Neuronal stem cell (in vitro differentiated cells): Measurements from ENCODE around the gene SMC3.

ENCODE experiments used
- DNase-seq: peaks from one replicate; pipeline ENCODE4 v3.0.0-alpha.2; 2013; ENCODE audit warnings: low spot score
- H2AFZ ChIP-seq: one replicate; pipeline ENCODE4 v1.6.1; 2013; ENCODE audit warnings: mild to moderate bottlenecking, low read length, inconsistent platforms
- H2AK5ac ChIP-seq: 2 replicates; pipeline ENCODE4 v1.6.1; 2013; ENCODE audit warnings: low read depth, mild to moderate bottlenecking, inconsistent platforms, low read length, moderate library complexity, mixed read lengths
- H2BK120ac ChIP-seq: 2 replicates; pipeline ENCODE4 v1.6.1; 2013; ENCODE audit warnings: low read depth, mild to moderate bottlenecking, inconsistent platforms, low read length, moderate library complexity, mixed read lengths
- H2BK12ac ChIP-seq: one replicate; pipeline ENCODE4 v1.6.1; 2013; ENCODE audit warnings: low read length, inconsistent platforms
- H2BK15ac ChIP-seq: 2 replicates; pipeline ENCODE4 v1.6.1; 2013; ENCODE audit warnings: mild to moderate bottlenecking, low read length, inconsistent platforms, mixed read lengths
- H2BK5ac ChIP-seq: one replicate; pipeline ENCODE4 v1.6.1; 2013; ENCODE audit warnings: inconsistent platforms, mild to moderate bottlenecking, low read length, moderate library complexity
- H3K14ac ChIP-seq: one replicate; pipeline ENCODE4 v1.6.1; 2013; ENCODE audit warnings: low read length, inconsistent platforms
- H3K18ac ChIP-seq: 2 replicates; pipeline ENCODE4 v1.6.1; 2013; ENCODE audit warnings: low read length, inconsistent platforms
- H3K23ac ChIP-seq: 2 replicates; pipeline ENCODE4 v1.6.1; 2013; ENCODE audit warnings: low read depth, mild to moderate bottlenecking, mixed read lengths, low read length, inconsistent platforms; ENCODE audit not compliant: poor library complexity
- H3K27ac ChIP-seq: replicated peaks from 3 replicates; pipeline ENCODE4 v1.5.1; 2013; ENCODE audit warnings: low read length, inconsistent platforms
- H3K27me3 ChIP-seq, 3 experiments: 2 replicates each; pipeline ENCODE4 v1.6.1; 2013; ENCODE audit warnings: low read length in 3 of 3, mild to moderate bottlenecking in 2 of 3, inconsistent platforms in 1 of 3, low read depth in 1 of 3, mixed read lengths in 1 of 3, moderate library complexity in 1 of 3; ENCODE audit not compliant: control insufficient read depth in 3 of 3, insufficient read depth in 3 of 3
- H3K36me3 ChIP-seq, 2 donors: replicated peaks in 1 of 2; 2 replicates each; pipeline ENCODE4 v1.6.1; 2013; ENCODE audit warnings: low read length in 2 of 2; ENCODE audit not compliant: control insufficient read depth in 2 of 2, insufficient read depth in 2 of 2
- H3K4ac ChIP-seq: 2 replicates; pipeline ENCODE4 v1.6.1; 2013; ENCODE audit warnings: inconsistent platforms, mild to moderate bottlenecking, low read length, moderate library complexity
- H3K4me1 ChIP-seq, 2 donors: 1 replicate in 1 of 2; 2 replicates in 1 of 2; pipeline ENCODE4 v1.6.1; 2013; ENCODE audit warnings: low read length in 2 of 2, low read depth in 1 of 2; ENCODE audit not compliant: control insufficient read depth in 2 of 2, insufficient read depth in 1 of 2
- H3K4me2 ChIP-seq: one replicate; pipeline ENCODE4 v1.6.1; 2013; ENCODE audit warnings: mild to moderate bottlenecking, low read length, inconsistent platforms; ENCODE audit not compliant: insufficient read depth, poor library complexity, severe bottlenecking
- H3K4me3 ChIP-seq, 2 donors: 2 replicates each; pipeline ENCODE4 v1.5.1; 2013; ENCODE audit warnings: low read length in 2 of 2, mild to moderate bottlenecking in 2 of 2, inconsistent platforms in 1 of 2, moderate library complexity in 1 of 2
- H3K79me1 ChIP-seq: one replicate; pipeline ENCODE4 v1.6.1; 2013; ENCODE audit warnings: low read depth, mild to moderate bottlenecking, inconsistent platforms, low read length, moderate library complexity
- H3K9ac ChIP-seq: one replicate; pipeline ENCODE4 v1.6.1; 2013; ENCODE audit warnings: mild to moderate bottlenecking, low read depth, low read length, inconsistent platforms; ENCODE audit not compliant: poor library complexity
- H3K9me3 ChIP-seq, 2 donors: replicated peaks in 1 of 2; 2 replicates each; pipeline versions ENCODE3 to v1.6.1; 2013; ENCODE audit warnings: low read length in 2 of 2, mild to moderate bottlenecking in 2 of 2, inconsistent platforms in 1 of 2, low read depth in 1 of 2, mixed read lengths in 1 of 2, moderate library complexity in 1 of 2; ENCODE audit not compliant: control insufficient read depth in 2 of 2, insufficient read depth in 1 of 2
- H4K8ac ChIP-seq: one replicate; pipeline ENCODE4 v1.6.1; 2013; ENCODE audit warnings: low read depth, mild to moderate bottlenecking, inconsistent platforms, low read length, moderate library complexity
- H4K91ac ChIP-seq: one replicate; pipeline ENCODE4 v1.6.1; 2013; ENCODE audit warnings: low read length, low read depth, mild to moderate bottlenecking, inconsistent platforms; ENCODE audit not compliant: poor library complexity
- WGBS, 2 donors: extraction: QIAGEN DNeasy Blood & Tissue Kit; methylation state at CpG; one replicate each; pipeline ENCODE4 v1.1.7; 2013; ENCODE audit warnings: missing lambda C conversion rate in 2 of 2, mixed read lengths in 1 of 2; ENCODE audit not compliant: insufficient read length in 2 of 2, insufficient replicate concordance in 1 of 2; ENCODE audit errors: extremely low coverage in 2 of 2; 5-methylcytosine and 5-hydroxymethylcytosine counted together

SMC3 gene

DNA sequence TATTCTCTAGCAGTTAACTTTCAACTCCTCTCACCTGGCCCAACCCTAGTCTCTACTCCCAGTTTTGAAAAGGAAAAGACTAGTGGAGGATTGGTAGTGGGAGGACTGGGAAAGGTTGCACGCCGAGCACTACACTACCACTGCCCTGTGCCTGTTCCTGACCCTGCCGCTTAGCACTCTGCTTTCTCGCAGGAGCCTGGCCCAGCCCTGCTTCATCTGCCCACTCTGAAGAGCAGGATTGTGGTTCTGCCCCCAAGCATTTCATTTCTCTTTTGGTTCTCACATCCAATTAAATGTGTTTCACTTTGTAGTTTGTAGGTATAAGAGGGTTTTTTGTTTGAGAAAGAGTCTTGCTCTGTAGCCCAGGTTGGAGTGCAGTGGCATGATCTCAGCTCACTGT lies 45.1 kb downstream of the SMC3 start:
- Histone ChIP-seq H3K27ac (no peak overlapping the region), H3K9ac (no peak overlapping the region), H2BK120ac (no peak overlapping the region), H3K18ac (no peak overlapping the region), H2BK12ac (no peak overlapping the region), H3K4me1 (peaks cover 0 to 4% of the 10 kb centered on the region in 2 donors), H2AFZ (no peak overlapping the region), H3K79me1 (no peaks in the 10 kb centered on the region), H3K36me3 (no peaks in the 10 kb centered on the region), H4K91ac (no peak overlapping the region), H3K14ac (no peak overlapping the region), H3K4me2 (no peak overlapping the region), H3K27me3 (peaks cover 0 to 8% (median 0%) of the 10 kb centered on the region in 3 experiments), H3K4ac (no peak overlapping the region), H3K23ac (no peak overlapping the region), H2BK5ac (no peak overlapping the region), H3K4me3 (no peak overlapping the region), H2AK5ac (peak overlapping the region; percentile 23), H2BK15ac (no peak overlapping the region), H4K8ac (no peak overlapping the region), H3K9me3 (no peaks in the 10 kb centered on the region)
- no peak for DNase-seq
- no CpG with 5 or more reads among the region's 4 CpGs for WGBS, 2 donors

DNA sequence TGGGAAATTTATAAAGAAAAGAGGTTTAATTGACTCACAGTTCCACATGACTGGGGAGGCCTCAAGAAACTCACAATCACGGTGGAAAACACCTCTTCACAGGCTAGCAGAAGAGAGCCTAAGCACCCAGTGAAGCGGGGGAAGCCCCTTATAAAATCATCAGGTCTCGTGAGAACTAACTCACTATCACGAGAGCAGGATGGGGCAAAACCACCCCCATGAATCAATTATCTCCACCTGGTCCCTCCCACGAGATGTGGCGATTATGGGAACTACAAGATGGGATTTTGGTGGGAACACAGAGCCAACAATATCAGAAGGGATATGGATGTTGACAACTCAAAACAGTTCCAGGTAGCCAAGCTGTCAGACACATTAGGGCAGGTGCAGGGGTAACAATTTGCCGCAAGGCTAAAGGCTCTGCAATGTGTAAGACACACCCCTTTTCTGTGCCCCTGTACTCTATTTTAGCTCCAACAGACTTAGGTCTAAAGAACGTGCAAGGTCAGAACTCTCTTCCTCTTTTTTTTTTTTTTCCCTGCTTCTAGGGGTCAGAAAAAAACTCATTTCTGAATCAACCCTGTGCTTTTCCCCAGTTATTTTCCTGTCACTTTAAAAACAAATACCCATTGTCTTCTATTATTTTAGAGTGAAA lies 46.0 kb downstream of the SMC3 start:
- H3K23ac ChIP-seq = no peak overlapping the region
- H3K4ac ChIP-seq = no peak overlapping the region
- no peaks in the 10 kb centered on the region for H3K9me3 ChIP-seq
- no peak overlapping the region for H2BK12ac ChIP-seq
- no peak for DNase-seq
- H4K8ac ChIP-seq = no peak overlapping the region
- no CpG with 5 or more reads among the region's 8 CpGs for WGBS, 2 donors
- peaks cover 0 to 10% of the 10 kb centered on the region in 2 donors for H3K4me1 ChIP-seq
- H3K9ac ChIP-seq = no peak overlapping the region
- no peak overlapping the region for H3K18ac ChIP-seq
- no peak overlapping the region for H2BK120ac ChIP-seq
- H2AFZ ChIP-seq = no peak overlapping the region
- H3K27me3 ChIP-seq = peaks cover 0 to 8% (median 0%) of the 10 kb centered on the region in 3 experiments
- no peak overlapping the region for H3K4me2 ChIP-seq
- no peak overlapping the region for H3K14ac ChIP-seq
- no peak overlapping the region for H2BK15ac ChIP-seq
- H3K4me3 ChIP-seq = no peak overlapping the region
- no peaks in the 10 kb centered on the region for H3K36me3 ChIP-seq
- H2BK5ac ChIP-seq = no peak overlapping the region
- H2AK5ac ChIP-seq = no peak overlapping the region
- no peak overlapping the region for H4K91ac ChIP-seq
- no peak overlapping the region for H3K27ac ChIP-seq
- no peaks in the 10 kb centered on the region for H3K79me1 ChIP-seq

DNA sequence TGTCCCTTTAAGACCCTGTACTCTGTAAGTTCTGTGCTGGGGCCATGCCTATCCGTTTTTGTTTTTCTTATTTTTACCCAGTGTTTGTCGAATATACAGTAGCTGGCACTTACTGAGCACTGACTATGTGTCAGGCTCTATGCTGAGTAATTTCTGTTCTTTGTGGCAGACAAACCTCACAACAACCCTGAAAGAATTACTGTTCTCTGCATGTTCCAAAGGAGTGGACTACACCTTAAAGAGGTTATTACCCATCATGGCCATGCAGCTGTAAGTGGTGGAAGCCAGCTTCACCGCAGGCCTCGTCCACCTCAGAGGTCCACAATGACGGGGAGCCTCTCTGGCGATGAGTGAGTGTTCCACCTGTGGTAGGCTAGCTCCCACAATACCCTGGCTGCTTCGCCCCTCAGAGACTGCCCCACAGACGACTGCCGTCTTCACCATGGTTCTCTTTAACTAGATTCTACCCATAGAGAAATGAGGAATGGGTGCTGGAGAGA lies 46.6 kb downstream of the SMC3 start:
- Histone ChIP-seq H3K27ac (no peak overlapping the region), H2BK5ac (no peak overlapping the region), H3K9me3 (no peaks in the 10 kb centered on the region), H3K36me3 (no peaks in the 10 kb centered on the region), H3K14ac (no peak overlapping the region), H2AFZ (no peak overlapping the region), H3K9ac (no peak overlapping the region), H3K79me1 (no peaks in the 10 kb centered on the region), H3K27me3 (peaks cover 0 to 13% (median 0%) of the 10 kb centered on the region in 3 experiments), H3K4me2 (no peak overlapping the region), H2AK5ac (no peak overlapping the region), H3K4me3 (no peak overlapping the region), H3K23ac (no peak overlapping the region), H2BK120ac (no peak overlapping the region), H3K4ac (no peak overlapping the region), H4K91ac (no peak overlapping the region), H3K4me1 (peaks cover 0 to 10% of the 10 kb centered on the region in 2 donors), H2BK12ac (no peak overlapping the region), H4K8ac (no peak overlapping the region), H3K18ac (no peak overlapping the region), H2BK15ac (no peak overlapping the region)
- WGBS, 2 donors = no CpG with 5 or more reads among the region's 9 CpGs
- DNase-seq = no peak

DNA sequence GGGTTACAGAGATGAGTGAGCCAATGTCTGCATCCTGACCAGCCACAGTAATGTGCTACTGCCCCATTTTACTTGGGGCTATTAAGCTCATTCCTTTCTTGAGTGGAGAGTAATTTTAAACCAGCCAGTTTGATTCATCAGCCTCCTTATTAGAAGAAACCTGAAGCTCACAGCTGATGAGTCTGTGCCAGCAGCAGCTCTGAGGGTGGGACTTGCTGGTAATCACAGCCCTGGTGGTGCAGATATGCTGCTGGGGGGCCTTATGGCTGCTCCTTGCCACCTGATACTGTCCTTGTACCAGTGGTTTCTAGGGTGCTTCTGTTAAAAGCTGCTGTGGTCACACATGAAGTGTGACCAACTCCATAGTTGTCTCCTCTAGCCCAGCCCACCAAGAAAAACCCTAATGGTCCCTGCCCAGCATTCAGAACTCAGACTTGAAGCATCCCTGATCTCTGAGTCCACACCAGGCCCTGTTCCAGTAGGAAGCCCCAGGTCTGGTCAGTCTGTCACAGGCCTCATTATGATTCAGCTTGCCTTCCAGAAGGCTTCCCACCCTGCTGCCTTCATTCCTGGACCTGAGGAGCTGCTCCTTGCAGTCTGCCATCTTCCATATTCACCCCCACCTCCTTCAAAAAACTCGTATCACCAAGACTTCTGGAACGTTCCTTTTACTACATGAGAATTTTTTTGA lies 47.7 kb downstream of the SMC3 start:
- no peak overlapping the region for H3K4me3 ChIP-seq
- no peaks in the 10 kb centered on the region for H3K79me1 ChIP-seq
- no peak for DNase-seq
- H4K91ac ChIP-seq = no peak overlapping the region
- H3K18ac ChIP-seq = peak overlapping the region; percentile 58
- no peak overlapping the region for H3K27ac ChIP-seq
- H2BK120ac ChIP-seq = no peak overlapping the region
- H3K4ac ChIP-seq = no peak overlapping the region
- no peak overlapping the region for H2BK15ac ChIP-seq
- H3K4me1 ChIP-seq = peaks cover 0 to 15% of the 10 kb centered on the region in 2 donors
- H3K14ac ChIP-seq = no peak overlapping the region
- no peak overlapping the region for H2BK5ac ChIP-seq
- no peak overlapping the region for H3K23ac ChIP-seq
- H2AFZ ChIP-seq = no peak overlapping the region
- H2BK12ac ChIP-seq = no peak overlapping the region
- H2AK5ac ChIP-seq = no peak overlapping the region
- no peak overlapping the region for H3K4me2 ChIP-seq
- no peaks in the 10 kb centered on the region for H3K9me3 ChIP-seq
- H4K8ac ChIP-seq = no peak overlapping the region
- H3K36me3 ChIP-seq = no peaks in the 10 kb centered on the region
- peak overlapping the region; percentile 1 for H3K9ac ChIP-seq
- WGBS, 2 donors = no CpG with 5 or more reads among the region's 2 CpGs
- H3K27me3 ChIP-seq = peaks cover 0 to 18% (median 0%) of the 10 kb centered on the region in 3 experiments
